Measurements from ENCODE around the gene KCNK1. TPM values are rescaled to one million over a fixed set of nuclear protein-coding genes. Genes with fewer than 3 reads are reported as not detected.

KCNK1 gene
- total and polyA plus RNA-seq, 3 donors from 2014 or later = 1.8 to 3.9 (median 2.0) TPM

DNA sequence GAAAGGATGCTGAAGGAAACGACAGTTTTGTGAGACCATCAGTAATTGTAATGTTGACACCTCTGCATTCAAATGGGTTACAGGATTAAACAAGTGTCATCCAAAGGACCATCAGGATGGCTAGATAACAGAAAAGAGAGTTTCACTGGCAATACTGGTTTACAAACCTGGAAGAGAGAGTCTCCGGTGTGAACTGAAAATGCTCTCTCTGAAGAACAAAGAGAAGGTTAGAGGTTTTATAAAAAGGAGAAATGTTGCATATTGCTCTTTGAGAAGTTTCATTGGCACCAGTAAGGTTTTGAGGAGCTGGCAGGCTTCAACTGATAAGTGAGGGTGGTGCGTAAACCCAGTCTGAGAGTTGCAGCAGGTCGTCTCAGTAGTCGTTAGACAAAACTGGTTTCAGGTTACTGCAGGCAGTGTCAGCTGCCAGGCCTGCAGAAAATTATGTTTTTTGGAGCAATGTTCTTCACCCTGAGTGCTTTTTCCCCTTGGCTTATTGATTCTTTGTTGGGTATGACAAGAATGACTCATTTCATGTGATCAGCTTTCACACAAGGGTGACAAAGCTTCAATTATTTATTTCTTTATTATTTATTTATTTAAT, 42.2 kb downstream of the KCNK1 start:
- no peak for TF ChIP-seq POLR2A (IDR thresholded peaks at IDR 0.05)
- TF ChIP-seq, protein P1, sequence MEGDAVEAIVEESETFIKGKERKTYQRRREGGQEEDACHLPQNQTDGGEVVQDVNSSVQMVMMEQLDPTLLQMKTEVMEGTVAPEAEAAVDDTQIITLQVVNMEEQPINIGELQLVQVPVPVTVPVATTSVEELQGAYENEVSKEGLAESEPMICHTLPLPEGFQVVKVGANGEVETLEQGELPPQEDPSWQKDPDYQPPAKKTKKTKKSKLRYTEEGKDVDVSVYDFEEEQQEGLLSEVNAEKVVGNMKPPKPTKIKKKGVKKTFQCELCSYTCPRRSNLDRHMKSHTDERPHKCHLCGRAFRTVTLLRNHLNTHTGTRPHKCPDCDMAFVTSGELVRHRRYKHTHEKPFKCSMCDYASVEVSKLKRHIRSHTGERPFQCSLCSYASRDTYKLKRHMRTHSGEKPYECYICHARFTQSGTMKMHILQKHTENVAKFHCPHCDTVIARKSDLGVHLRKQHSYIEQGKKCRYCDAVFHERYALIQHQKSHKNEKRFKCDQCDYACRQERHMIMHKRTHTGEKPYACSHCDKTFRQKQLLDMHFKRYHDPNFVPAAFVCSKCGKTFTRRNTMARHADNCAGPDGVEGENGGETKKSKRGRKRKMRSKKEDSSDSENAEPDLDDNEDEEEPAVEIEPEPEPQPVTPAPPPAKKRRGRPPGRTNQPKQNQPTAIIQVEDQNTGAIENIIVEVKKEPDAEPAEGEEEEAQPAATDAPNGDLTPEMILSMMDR (IDR thresholded peaks at IDR 0.05) = no peak
- H3K4me3 ChIP-seq = no peak overlapping the region
- DNase-seq = no peak

DNA sequence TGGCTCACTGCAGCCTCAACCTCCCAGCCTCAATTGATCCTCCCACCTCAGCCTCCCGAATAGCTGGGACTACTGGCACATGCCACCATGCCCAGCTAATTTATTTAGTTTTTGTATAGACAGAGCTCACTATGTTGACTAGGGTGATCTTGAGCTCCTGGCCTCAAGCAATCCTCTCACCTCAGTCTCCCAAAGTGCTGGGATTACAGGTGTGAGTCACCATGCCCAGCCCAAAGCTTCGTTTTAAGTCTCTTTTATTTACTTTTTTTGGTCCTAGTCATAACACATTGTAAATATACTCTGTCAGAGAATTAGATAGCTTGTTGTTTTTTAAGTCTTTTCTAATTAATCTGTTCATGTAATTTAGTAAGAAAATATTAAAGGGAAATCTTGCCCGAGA, 42.8 kb downstream of the KCNK1 start:
- Histone ChIP-seq H3K9me3 (no peaks in the 10 kb centered on the region), H3K27me3 (no peaks in the 10 kb centered on the region), H3K4me1 (no peaks in the 10 kb centered on the region), H3K4me3 (no peak overlapping the region), H3K36me3 (ENCODE audit: low read depth, missing control alignments) (no peaks in the 10 kb centered on the region), H3K27ac (no peak overlapping the region)
- intact Hi-C loops (cut with DNase I; ENCODE audit: low total_unique reads) = no loop called here
- DNase-seq = no peak
- WGBS, 2 donors = 86 to 91% methylated on average over 3 of the region's 3 CpGs
- TF ChIP-seq POLR2A (IDR thresholded peaks at IDR 0.05) = no peak
- TF ChIP-seq, protein P1 (IDR thresholded peaks at IDR 0.05) = no peak

More for the DNA sequence above, 42.2 kb downstream of the KCNK1 start:
- Histone ChIP-seq H3K4me1 (no peaks in the 10 kb centered on the region), H3K9me3 (no peaks in the 10 kb centered on the region), H3K27ac (no peak overlapping the region), H3K27me3 (no peaks in the 10 kb centered on the region), H3K36me3 (ENCODE audit: low read depth, missing control alignments) (no peaks in the 10 kb centered on the region)
- WGBS, 2 donors = 68 to 70% methylated on average over 5 of the region's 5 CpGs
- intact Hi-C loops (cut with DNase I; ENCODE audit: low total_unique reads) = no loop called here

DNA sequence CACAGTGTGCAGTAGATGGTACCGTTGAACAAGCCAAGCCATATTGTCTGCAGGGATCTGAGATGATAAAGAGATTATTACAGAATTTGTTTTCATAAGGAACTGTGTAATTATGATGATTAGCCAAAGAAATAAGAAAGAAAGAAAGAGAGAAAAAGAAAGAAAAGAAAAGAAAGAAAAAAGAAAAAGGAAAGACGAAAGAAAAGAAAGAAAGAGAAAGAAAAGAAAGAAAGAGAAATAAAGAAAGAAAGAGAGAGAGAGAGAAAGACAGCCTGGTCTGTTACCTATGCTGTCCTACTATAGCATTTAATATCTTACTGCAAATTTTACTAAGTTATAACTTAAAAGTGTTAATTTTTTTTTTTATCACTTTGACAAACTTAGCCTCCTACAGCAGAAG, 43.6 kb downstream of the KCNK1 start:
- Histone ChIP-seq H3K27me3 (no peaks in the 10 kb centered on the region), H3K36me3 (ENCODE audit: low read depth, missing control alignments) (no peaks in the 10 kb centered on the region), H3K27ac (no peak overlapping the region), H3K4me3 (no peak overlapping the region), H3K4me1 (no peaks in the 10 kb centered on the region), H3K9me3 (no peaks in the 10 kb centered on the region)
- 85 to 92% methylated on average over 2 of the region's 2 CpGs for WGBS, 2 donors
- intact Hi-C loops (cut with DNase I; ENCODE audit: low total_unique reads) = no loop called here
- no peak for DNase-seq
- TF ChIP-seq, protein P1 (IDR thresholded peaks at IDR 0.05) = no peak
- TF ChIP-seq POLR2A (IDR thresholded peaks at IDR 0.05) = no peak

DNA sequence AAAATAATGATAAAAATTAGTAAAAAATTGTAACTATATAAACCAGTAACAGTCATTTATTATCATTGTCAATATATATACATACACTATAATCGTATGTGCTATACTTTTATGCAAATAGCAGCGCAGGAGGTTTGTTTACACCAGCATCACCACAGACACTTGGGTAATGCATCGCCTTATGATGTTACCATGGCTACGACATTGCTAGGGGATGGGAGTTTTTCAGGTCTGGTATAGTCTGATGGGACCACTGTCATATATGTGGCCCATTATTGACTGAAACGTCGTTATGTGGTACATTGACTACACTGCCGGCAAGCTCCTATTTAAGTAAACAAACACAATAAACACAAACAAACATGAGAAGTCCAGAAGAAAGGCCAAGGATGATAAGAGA, 45.6 kb downstream of the KCNK1 start:
- H3K27me3 ChIP-seq = no peaks in the 10 kb centered on the region
- DNase-seq = no peak
- no peaks in the 10 kb centered on the region for H3K9me3 ChIP-seq
- no peak overlapping the region for H3K27ac ChIP-seq
- no peak overlapping the region for H3K4me3 ChIP-seq
- intact Hi-C loops (cut with DNase I; ENCODE audit: low total_unique reads) = no loop called here
- WGBS, 2 donors = 93 to 94% methylated on average over 7 of the region's 7 CpGs
- no peaks in the 10 kb centered on the region for H3K4me1 ChIP-seq
- TF ChIP-seq, protein P1 (IDR thresholded peaks at IDR 0.05) = no peak
- TF ChIP-seq POLR2A (IDR thresholded peaks at IDR 0.05) = no peak
- no peaks in the 10 kb centered on the region for H3K36me3 ChIP-seq (ENCODE audit: low read depth, missing control alignments)

Data from testis (tissue), 3 donors.